BE2C (cell line): Measurements from ENCODE around the gene DNAJB1.

ENCODE experiments used
- DNase-seq: peaks from one replicate; pipeline ENCODE4 v3.0.0-alpha.2; 2020
- H3K27me3 ChIP-seq: fragments of 250-450 bp; sonication (Bioruptor Pico); 2 replicates; pipeline ENCODE4 v1.5.1; 2020; ENCODE audit warnings: mild to moderate bottlenecking
- H3K36me3 ChIP-seq: fragments of 250-450 bp; sonication (Bioruptor Pico); 2 replicates; pipeline ENCODE4 v1.5.1; 2020; ENCODE audit warnings: mild to moderate bottlenecking
- H3K4me1 ChIP-seq: fragments of 250-450 bp; sonication (Bioruptor Pico); 2 replicates; pipeline ENCODE4 v1.5.1; 2020
- H3K4me3 ChIP-seq: 2 replicates; pipeline ENCODE4 v1.5.1; 2011; ENCODE audit warnings: low read depth, low read length
- H3K9me3 ChIP-seq: fragments of 250-450 bp; sonication (Bioruptor Pico); 2 replicates; pipeline ENCODE4 v1.5.1; 2020
- TF ChIP-seq, protein P1 (sequence below): IDR thresholded peaks from 2 replicates; pipeline ENCODE4 v1.5.1; 2012; ENCODE audit warnings: mild to moderate bottlenecking, low read depth, low read length

The DNAJB1 gene

DNA sequence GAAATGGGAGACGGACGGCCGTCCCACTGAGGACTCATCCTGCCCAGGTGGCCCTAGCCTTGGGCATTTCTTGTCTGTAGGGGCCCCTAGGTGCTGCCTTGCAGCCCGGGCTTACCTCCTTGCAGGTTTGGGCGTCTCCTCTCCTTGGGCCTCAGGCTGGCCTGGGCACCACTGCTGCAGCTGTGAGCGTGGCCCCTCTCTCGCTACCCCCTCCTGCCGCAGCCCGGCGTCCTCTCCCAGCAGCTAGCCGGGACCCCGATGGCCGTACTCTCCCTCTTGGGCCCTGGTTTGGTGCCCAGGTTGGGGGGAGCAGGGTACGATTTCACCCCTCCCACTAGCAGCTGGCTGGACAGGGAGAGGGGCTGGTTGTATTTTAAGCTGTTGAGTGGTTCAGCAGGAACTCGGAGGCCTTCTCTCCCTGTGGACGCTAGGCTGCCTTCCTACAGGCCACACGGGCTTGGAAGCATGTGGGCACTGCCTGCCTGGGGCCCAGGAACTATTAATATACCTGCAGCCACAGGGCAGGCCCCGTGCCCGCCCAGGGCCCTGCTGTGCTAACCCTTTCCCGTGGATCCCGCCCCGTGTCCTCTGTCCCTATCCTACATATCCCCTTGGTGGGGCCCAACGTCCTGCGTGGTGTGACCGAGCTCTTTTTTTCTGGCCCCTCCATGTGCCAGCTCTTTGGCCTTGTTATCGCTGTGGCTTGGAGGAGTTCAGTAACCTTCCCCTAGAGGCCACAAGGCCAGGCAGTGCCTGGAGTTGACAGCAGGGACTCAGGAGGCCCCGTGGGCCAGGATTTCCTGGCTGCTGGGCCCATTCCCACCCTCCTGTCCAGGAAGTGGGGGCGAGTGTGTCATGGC lies 41.9 kb upstream of the DNAJB1 start:
- Histone ChIP-seq H3K4me1 (peaks cover 9% of the 10 kb centered on the region), H3K36me3 (peaks cover 17% of the 10 kb centered on the region), H3K9me3 (no peaks in the 10 kb centered on the region), H3K27me3 (no peaks in the 10 kb centered on the region), H3K4me3 (no peak overlapping the region)
- no peak for DNase-seq
- TF ChIP-seq, protein P1, sequence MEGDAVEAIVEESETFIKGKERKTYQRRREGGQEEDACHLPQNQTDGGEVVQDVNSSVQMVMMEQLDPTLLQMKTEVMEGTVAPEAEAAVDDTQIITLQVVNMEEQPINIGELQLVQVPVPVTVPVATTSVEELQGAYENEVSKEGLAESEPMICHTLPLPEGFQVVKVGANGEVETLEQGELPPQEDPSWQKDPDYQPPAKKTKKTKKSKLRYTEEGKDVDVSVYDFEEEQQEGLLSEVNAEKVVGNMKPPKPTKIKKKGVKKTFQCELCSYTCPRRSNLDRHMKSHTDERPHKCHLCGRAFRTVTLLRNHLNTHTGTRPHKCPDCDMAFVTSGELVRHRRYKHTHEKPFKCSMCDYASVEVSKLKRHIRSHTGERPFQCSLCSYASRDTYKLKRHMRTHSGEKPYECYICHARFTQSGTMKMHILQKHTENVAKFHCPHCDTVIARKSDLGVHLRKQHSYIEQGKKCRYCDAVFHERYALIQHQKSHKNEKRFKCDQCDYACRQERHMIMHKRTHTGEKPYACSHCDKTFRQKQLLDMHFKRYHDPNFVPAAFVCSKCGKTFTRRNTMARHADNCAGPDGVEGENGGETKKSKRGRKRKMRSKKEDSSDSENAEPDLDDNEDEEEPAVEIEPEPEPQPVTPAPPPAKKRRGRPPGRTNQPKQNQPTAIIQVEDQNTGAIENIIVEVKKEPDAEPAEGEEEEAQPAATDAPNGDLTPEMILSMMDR: no peak

DNA sequence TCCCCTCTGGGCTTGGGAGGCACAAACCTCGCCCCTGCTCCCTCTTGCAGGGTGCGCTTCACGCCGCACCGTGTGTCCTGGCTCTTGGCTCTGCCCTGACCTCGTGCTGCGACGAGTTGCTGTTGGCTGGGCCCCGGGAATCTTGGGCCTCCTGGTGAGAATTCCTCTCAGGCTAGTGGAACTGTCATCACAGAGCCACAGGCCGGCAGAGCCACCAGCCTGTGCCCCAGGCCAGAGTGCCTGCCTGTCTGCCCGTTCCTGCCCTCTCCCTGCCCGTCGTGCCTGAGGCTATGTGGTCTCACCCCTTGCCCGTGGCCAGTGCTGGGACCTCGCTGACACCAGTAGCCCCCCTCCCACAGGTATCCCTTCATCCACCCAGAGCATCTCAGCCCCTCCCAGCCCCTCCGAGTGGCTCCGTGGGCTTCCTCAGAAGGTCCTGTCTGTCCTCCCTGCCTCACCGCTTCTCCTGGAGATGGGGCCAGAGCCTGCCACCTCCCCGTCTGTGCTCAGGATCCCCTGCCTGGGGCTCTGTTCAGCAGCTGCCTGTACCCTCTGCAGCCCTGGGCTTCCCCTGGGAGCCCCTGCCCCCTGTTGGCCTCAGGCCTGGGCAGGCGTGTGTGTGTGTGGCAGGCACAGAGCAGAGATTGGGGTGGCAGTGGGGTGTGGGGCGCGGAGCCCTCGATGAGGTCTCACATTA lies 40.3 kb upstream of the DNAJB1 start:
- Histone ChIP-seq H3K4me3 (0 out of 2 replicates have a peak overlapping the region, but pooled peaks have one; percentile 4), H3K4me1 (peaks cover 4% of the 10 kb centered on the region)
- TF ChIP-seq, protein P1: 0 out of 2 replicates have a peak, but pooled peaks have one; percentile 14

DNA sequence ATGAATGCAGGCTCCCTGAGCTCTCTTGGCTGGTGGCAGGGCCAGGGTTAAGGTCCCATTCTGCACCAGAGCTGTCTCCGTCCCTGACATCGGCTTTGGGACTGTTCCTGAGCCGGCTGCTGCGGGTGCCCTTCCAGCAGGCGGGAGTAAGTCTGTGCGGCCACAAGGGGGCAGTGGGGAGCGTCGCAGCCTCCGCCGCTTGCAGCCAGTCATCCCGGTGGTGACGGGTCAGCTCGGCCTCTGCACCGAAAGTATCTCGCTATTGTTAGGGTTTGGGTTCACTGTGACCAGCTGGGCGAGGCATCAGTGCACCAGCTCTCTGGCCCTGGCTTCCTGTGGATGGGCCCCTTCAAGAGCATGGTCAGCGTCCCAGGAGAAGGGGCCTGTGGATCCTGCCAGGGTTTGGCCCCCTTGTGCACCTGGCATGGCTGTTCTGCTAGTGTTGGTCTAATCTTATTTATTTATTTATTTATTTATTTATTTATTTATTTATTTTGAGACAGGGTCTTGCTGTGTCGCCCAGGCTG lies 38.5 kb upstream of the DNAJB1 start:
- no peak overlapping the region for H3K4me3 ChIP-seq
- peaks cover 3% of the 10 kb centered on the region; the same call in 1 of the 2 replicates for H3K4me1 ChIP-seq
- no peaks in the 10 kb centered on the region for H3K9me3 ChIP-seq
- no peaks in the 10 kb centered on the region for H3K27me3 ChIP-seq
- DNase-seq: peak; percentile 84
- H3K36me3 ChIP-seq: no peaks in the 10 kb centered on the region
- TF ChIP-seq, protein P1: peak; percentile 96

More for the DNA sequence above, 40.3 kb upstream of the DNAJB1 start:
- H3K9me3 ChIP-seq: no peaks in the 10 kb centered on the region
- no peaks in the 10 kb centered on the region for H3K27me3 ChIP-seq
- peak; percentile 80 for DNase-seq
- H3K36me3 ChIP-seq: peaks cover 6% of the 10 kb centered on the region

DNA sequence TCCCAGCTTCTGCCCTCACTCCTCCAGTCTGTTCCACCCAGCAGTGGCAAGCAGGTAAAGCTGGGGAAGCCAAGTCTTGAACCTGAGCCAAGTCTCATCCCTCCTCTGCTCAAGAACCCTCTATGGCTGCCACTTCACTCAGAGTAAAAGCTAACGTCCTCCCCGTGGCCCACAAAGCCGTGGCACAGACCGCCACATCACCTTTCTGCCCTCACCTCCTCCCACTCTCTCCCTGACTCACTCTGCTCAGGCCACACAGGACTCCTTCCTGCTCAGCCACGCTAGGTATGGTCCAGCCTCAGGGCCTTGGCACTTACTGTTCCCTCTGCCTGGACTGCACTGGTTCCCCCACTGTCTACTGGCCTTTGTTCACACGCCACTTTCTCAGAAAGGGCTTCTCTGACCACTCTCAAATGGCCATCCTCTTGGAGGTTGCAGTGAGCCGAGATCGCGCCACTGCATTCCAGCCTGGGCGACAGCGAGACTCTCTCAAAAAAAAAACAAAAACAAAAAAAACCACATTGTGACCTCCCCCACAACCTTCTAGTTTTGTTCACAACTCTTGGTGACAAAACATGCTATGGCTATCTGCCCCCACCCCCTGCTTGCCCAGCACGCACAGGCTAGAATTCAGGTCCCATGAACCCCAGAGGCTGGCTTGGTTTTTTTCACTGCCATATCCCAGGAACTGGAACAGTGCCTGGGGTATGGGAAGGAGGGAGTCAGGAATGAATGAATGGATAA lies 37.9 kb upstream of the DNAJB1 start:
- H3K4me1 ChIP-seq: peaks cover 3% of the 10 kb centered on the region; the same call in 1 of the 2 replicates
- no peaks in the 10 kb centered on the region for H3K36me3 ChIP-seq
- H3K9me3 ChIP-seq: no peaks in the 10 kb centered on the region
- H3K4me3 ChIP-seq: no peak overlapping the region
- TF ChIP-seq, protein P1: no peak
- H3K27me3 ChIP-seq: no peaks in the 10 kb centered on the region
- no peak for DNase-seq

DNA sequence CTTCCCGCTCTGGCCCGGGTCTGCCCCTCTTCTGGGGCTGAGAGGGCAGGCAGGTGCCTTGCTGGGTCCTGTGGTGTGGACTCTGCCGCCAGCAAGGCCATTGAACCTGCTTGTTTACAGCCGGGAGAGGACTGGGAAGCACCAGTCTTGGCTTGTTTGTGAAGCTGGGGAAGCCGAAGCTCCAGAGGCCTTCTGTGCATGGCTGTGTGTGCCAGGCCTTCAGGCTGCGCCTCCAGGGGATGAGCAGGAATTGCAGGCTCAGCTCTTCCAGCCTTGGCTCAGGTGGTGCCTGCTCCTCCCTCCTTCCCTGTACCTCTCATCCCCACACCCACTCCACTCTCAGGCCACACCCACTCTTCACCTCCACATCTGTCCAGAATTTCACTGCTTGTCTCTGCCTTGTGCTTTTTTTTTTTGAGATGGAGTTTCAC lies 36.2 kb upstream of the DNAJB1 start:
- Histone ChIP-seq H3K27me3 (no peaks in the 10 kb centered on the region), H3K4me3 (no peak overlapping the region), H3K9me3 (no peaks in the 10 kb centered on the region), H3K36me3 (no peaks in the 10 kb centered on the region), H3K4me1 (peaks cover 3% of the 10 kb centered on the region; the same call in 1 of the 2 replicates)
- TF ChIP-seq, protein P1: no peak
- no peak for DNase-seq
